ENCODE results near the gene RNFT1. TPM values are rescaled to one million over a fixed set of nuclear protein-coding genes. Genes with fewer than 3 reads are reported as not detected.
"Not testable (repeated sequence)": the region's sequence is repeated elsewhere in the genome, so short reads cannot be mapped to it uniquely, and the experiment has no call there.

Gene RNFT1, protein sequence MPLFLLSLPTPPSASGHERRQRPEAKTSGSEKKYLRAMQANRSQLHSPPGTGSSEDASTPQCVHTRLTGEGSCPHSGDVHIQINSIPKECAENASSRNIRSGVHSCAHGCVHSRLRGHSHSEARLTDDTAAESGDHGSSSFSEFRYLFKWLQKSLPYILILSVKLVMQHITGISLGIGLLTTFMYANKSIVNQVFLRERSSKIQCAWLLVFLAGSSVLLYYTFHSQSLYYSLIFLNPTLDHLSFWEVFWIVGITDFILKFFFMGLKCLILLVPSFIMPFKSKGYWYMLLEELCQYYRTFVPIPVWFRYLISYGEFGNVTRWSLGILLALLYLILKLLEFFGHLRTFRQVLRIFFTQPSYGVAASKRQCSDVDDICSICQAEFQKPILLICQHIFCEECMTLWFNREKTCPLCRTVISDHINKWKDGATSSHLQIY
- total RNA-seq = 10 to 100 TPM; 16.8 to 24.7 TPM

DNA sequence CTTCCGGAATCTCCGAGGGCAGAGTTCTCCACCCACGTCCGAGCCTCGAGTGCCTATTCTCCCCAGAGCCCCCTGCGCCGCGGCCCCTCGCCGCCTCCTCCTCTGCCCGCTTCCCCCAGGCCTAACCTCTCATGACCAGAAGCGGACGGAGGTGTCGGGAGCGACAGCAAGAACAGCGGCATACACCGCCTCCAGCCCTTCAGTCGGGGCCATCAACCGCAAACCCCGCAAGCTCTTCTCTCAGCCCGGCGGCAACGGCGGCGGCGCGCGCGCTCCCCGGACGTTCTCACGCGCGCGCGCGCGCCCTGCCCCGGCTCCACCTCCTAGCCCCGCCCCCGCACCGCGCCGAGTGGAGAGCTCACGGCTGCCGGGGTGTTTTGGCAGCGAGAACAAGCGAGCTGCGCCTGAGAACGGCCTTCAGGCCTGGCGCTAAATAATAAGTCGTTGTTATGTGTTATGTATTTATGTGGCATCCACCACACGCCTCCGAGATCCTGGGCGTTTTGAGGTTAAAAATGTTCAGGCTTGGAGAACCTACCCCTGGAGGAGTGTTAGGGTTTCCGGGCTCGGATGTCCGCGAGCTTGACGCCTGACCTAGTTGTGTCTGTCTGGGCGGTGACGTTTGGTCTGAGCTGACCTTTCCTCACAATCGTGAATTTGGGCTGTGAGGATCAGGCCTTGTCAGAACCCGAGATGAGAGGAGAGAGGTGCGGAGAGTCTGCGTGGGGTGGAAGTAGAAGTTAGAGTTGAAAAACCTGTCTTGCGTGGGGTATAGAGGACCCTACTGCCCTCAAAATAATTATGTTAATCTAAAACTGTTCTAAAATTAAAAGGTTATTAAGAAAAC lies at the start of gene RNFT1:
Gene RNFT1 (minus strand): TSS at position 259 of the 847 bp plus-strand sequence. CDS start 77 bp downstream, at position 182.
- 3% methylated on average over 63 of the region's 67 CpGs for WGBS
- no peaks in the 10 kb centered on the region for H3K9me3 ChIP-seq
- H3K27ac ChIP-seq = peak within 1 kb of the TSS; percentile 96
- H3K4me1 ChIP-seq (replicated peaks) = no peaks in the 10 kb centered on the region
- intact Hi-C loops (cut with DNase I) = no loop called here
- DNase-seq (ENCODE audit: low spot score) = peak; percentile 88
- TF ChIP-seq POLR2A (IDR thresholded peaks at IDR 0.05) = peak; percentile 76
- peak; percentile 59 for TF ChIP-seq POLR2AphosphoS5 (IDR thresholded peaks at IDR 0.05)
- TF ChIP-seq, protein P1, sequence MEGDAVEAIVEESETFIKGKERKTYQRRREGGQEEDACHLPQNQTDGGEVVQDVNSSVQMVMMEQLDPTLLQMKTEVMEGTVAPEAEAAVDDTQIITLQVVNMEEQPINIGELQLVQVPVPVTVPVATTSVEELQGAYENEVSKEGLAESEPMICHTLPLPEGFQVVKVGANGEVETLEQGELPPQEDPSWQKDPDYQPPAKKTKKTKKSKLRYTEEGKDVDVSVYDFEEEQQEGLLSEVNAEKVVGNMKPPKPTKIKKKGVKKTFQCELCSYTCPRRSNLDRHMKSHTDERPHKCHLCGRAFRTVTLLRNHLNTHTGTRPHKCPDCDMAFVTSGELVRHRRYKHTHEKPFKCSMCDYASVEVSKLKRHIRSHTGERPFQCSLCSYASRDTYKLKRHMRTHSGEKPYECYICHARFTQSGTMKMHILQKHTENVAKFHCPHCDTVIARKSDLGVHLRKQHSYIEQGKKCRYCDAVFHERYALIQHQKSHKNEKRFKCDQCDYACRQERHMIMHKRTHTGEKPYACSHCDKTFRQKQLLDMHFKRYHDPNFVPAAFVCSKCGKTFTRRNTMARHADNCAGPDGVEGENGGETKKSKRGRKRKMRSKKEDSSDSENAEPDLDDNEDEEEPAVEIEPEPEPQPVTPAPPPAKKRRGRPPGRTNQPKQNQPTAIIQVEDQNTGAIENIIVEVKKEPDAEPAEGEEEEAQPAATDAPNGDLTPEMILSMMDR (IDR thresholded peaks at IDR 0.05) = no peak
- peak within 1 kb of the TSS; percentile 85 to 86 for H3K4me3 ChIP-seq
- H3K36me3 ChIP-seq = no peaks in the 10 kb centered on the region
- H3K27me3 ChIP-seq (replicated peaks; ENCODE audit: insufficient read depth) = no peaks in the 10 kb centered on the region

DNA sequence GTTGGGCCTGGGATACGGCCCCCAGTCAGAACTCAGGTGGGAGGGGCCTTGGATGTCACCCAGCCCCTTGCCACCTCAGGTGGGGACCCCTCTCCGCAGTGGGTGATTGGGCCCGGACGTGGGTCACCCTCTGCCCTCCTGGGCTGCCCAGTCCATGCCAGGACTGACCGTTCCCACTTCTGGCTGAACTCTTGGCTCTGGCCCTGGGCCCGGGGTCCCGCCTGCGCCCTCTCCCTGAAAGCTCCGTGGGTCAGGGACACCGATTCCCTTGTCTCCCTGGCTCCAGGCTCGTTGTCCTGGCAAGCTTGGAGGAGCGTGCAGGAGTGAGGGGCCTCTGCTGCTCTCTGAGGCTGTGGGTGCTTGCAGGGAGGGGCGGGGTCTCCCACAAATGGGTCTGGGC lies 44.8 kb upstream of the RNFT1 start:
- intact Hi-C loops (cut with DNase I); DNase-seq (ENCODE audit: low spot score); H3K4me3 ChIP-seq; H3K27me3 ChIP-seq (replicated peaks; ENCODE audit: insufficient read depth); H3K36me3 ChIP-seq; H3K9me3 ChIP-seq; H3K27ac ChIP-seq; H3K4me1 ChIP-seq (replicated peaks): not testable (repeated sequence)
- 83% methylated on average over 7 of the region's 13 CpGs for WGBS

DNA sequence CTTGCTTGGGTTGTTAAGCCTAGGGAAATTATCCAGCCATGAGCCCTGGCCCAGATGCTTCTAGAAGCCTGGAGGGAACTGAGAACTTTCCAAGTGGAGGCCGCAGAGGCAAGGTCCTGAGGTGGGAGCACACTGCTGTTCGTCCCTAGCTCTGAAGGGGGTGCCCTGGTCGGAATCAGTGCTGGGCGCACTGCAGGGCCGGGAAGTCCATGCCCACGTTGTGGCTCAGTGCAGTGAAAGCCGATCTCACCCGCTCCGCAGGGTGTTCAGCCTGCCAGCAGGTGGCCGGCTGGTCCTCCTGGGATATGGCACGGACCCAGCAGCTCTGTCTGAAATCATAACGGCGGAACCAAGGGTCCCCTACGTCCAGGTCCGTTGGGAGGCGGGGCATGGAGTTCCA lies 43.8 kb upstream of the RNFT1 start:
- H3K9me3 ChIP-seq; H3K4me3 ChIP-seq; intact Hi-C loops (cut with DNase I); H3K4me1 ChIP-seq (replicated peaks); H3K36me3 ChIP-seq; H3K27ac ChIP-seq; DNase-seq (ENCODE audit: low spot score); H3K27me3 ChIP-seq (replicated peaks; ENCODE audit: insufficient read depth): not testable (repeated sequence)
- WGBS = no CpG with 5 or more reads among the region's 16 CpGs

DNA sequence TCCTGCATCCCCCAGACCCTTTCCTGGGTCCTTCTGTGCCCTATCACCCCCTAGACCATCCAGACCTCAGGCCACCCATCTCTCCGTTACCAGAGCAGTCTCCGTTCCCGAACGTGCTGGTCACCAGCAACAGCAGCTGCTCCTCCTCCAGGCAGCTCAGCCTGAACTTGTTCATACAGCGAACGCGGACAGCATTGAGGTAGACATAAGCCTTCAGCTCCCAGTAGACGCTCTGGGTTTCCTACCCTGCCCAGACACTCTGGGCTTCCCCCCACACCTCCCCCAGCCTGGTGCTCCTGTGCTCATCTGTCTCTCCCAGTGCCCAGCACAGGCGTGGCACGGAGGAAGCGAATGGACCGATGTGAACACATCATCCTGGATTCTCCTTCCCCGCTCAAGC lies 41.6 kb upstream of the RNFT1 start:
- H3K9me3 ChIP-seq = no peaks in the 10 kb centered on the region
- WGBS = 95% methylated on average over 13 of the region's 13 CpGs
- H3K27me3 ChIP-seq (replicated peaks; ENCODE audit: insufficient read depth) = no peaks in the 10 kb centered on the region
- H3K27ac ChIP-seq = no peak overlapping the region
- no peaks in the 10 kb centered on the region for H3K36me3 ChIP-seq
- H3K4me1 ChIP-seq (replicated peaks) = no peaks in the 10 kb centered on the region
- no peak overlapping the region for H3K4me3 ChIP-seq
- no peak for DNase-seq (ENCODE audit: low spot score)
- intact Hi-C loops (cut with DNase I) = no loop called here
- TF ChIP-seq POLR2AphosphoS5 (IDR thresholded peaks at IDR 0.05) (no peak), POLR2A (IDR thresholded peaks at IDR 0.05) (no peak)
- TF ChIP-seq, protein P1 (IDR thresholded peaks at IDR 0.05) = no peak

DNA sequence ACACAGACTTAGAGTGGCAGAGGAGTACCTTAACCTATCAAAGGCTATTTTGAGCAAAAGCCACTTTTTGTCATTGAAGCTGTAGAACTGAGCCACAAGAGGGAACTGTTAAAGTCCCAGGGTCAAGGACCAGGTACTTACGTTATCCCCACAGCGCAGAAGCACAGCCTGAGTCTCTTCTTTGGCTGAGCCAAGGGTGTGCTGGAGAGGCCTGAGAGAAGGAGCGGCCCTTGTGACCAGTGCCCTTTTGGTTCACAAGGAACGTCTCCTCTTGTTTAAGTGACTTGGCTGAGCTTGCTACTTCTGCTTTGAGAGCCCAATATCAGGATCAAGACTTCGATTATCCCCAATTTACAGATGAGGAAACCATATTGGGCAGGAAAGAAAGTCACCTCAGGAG lies 40.0 kb upstream of the RNFT1 start:
- H3K27me3 ChIP-seq (replicated peaks; ENCODE audit: insufficient read depth); H3K4me3 ChIP-seq; DNase-seq (ENCODE audit: low spot score); H3K36me3 ChIP-seq; H3K9me3 ChIP-seq; H3K4me1 ChIP-seq (replicated peaks); H3K27ac ChIP-seq; intact Hi-C loops (cut with DNase I): not testable (repeated sequence)
- WGBS = 89% methylated on average over 5 of the region's 5 CpGs

DNA sequence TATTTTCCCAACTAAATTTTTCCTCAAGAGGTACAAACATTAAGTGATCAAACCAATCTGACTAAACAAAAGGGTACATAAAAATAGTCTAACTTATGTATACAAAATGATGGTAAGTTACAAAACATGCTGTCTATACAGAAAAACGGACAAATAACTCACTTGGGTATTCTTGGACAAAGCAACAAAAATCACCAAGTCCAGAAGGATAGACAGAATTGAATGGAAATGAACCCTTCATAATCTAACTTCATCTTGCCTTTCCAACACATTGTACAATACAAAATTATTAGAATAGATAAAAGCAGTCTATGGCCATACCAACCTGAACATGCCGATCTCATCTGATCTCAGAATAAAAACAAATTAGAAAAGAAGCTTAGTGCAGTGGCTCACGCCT lies 37.9 kb upstream of the RNFT1 start:
- 88% methylated on average over 3 of the region's 3 CpGs for WGBS
- intact Hi-C loops (cut with DNase I) = not testable (repeated sequence)

DNA sequence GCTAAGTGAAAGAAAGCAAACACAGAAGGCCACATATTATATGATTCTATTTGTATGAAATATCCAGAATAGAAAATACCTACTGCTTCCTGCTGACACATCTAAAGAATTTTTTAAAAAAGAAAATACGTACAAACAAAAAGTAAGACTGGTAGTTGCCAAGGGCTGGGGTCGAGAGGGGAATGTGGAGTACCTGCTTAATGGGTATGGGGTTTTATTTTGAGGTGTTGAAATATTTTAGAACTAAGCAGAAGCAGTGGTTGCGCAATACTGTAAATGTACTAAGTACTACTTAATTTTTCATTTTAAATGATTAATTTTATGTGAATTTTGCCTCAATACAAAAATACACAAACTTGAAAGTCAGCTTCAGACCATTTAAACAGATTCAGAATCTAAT lies 32.1 kb upstream of the RNFT1 start:
- intact Hi-C loops (cut with DNase I); H3K4me1 ChIP-seq (replicated peaks); H3K4me3 ChIP-seq; H3K27me3 ChIP-seq (replicated peaks; ENCODE audit: insufficient read depth); H3K27ac ChIP-seq; H3K9me3 ChIP-seq; H3K36me3 ChIP-seq; DNase-seq (ENCODE audit: low spot score): not testable (repeated sequence)
- WGBS = 86% methylated on average over 3 of the region's 3 CpGs

More for the DNA sequence above, 37.9 kb upstream of the RNFT1 start:
- H3K4me1 ChIP-seq (replicated peaks); H3K4me3 ChIP-seq; DNase-seq (ENCODE audit: low spot score); H3K27me3 ChIP-seq (replicated peaks; ENCODE audit: insufficient read depth); H3K36me3 ChIP-seq; H3K27ac ChIP-seq; H3K9me3 ChIP-seq: not testable (repeated sequence)

DNA sequence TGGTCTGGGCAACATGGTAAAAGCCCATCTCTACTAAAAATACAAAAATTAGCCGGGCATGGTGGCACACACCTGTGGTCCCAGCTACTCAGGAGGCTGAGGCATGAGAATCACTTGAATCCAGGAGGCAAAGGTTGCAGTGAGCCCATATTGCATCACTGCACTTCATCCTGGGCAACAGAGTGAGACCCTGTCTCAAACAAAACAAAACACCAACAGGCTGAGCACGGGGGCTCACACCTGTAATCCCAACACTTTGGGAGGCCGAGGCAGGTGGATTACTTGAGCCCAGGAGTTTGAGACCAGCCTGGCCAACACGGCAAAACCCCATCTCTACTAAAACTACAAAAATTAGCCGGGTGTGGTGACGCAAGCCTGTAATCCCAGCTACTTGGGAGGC lies 10.6 kb upstream of the RNFT1 start:
- H3K27me3 ChIP-seq (replicated peaks; ENCODE audit: insufficient read depth); H3K4me1 ChIP-seq (replicated peaks); H3K36me3 ChIP-seq; DNase-seq (ENCODE audit: low spot score); H3K27ac ChIP-seq; H3K4me3 ChIP-seq; intact Hi-C loops (cut with DNase I); H3K9me3 ChIP-seq: not testable (repeated sequence)
- 75% methylated on average over 4 of the region's 6 CpGs for WGBS

DNA sequence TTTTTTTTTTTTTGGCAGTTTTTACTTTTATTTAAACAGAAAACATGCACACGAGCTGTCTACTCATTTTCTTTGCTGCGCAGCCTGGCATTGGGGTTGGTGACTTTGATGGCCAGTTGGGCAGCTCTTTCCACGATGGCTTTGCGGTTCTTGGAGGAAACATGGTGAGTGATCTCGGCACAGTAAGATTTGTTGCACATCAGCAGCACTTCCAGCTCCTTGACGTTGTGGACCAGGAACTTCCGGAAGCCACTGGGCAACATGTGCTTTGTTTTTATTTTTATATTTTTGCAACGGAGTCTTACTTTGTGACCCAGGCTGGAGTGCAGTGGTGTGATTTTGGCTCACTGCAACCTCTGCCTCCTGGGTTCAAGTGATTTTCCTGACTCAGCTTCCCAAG lies 8.9 kb upstream of the RNFT1 start:
- intact Hi-C loops (cut with DNase I); H3K27ac ChIP-seq; H3K4me3 ChIP-seq; DNase-seq (ENCODE audit: low spot score); H3K27me3 ChIP-seq (replicated peaks; ENCODE audit: insufficient read depth); H3K9me3 ChIP-seq; H3K36me3 ChIP-seq; H3K4me1 ChIP-seq (replicated peaks): not testable (repeated sequence)
- 88% methylated on average over 8 of the region's 8 CpGs for WGBS

Data from prostate gland (tissue), 2 donors.